Smooth muscle cell (in vitro differentiated cells): ENCODE measurements around the gene NFATC1. TPM values are rescaled to one million over a fixed set of nuclear protein-coding genes. Genes with fewer than 3 reads are reported as not detected.
"Not testable (repeated sequence)": the region's sequence is repeated elsewhere in the genome, so short reads cannot be mapped to it uniquely, and the experiment has no call there.

Experiments
- DNase-seq: peaks from one replicate; lab custom pipeline; 2025; ENCODE audit not compliant: unreplicated experiment; lab: John Stamatoyannopoulos, UW
- H2AFZ ChIP-seq: fragments of 200-600 bp; sonication (generic); 2 replicates; pipeline ENCODE4 v1.6.0; 2016; ENCODE audit warnings: antibody characterized with exemption, low read depth, mild to moderate bottlenecking
- H3F3A ChIP-seq: fragments of 200-600 bp; sonication (generic); 2 replicates; pipeline ENCODE4 v1.6.0; 2017; ENCODE audit warnings: antibody characterized with exemption, low read depth
- H3K27ac ChIP-seq: fragments of 200-600 bp; sonication (generic); 2 replicates; pipeline ENCODE4 v1.5.1; 2016; ENCODE audit warnings: low read depth, mild to moderate bottlenecking
- H3K27me3 ChIP-seq: fragments of 200-600 bp; sonication (generic); 2 replicates; pipeline ENCODE4 v1.6.1; 2016; ENCODE audit warnings: low read depth, mild to moderate bottlenecking
- H3K36me3 ChIP-seq: fragments of 200-600 bp; sonication (generic); 2 replicates; pipeline ENCODE4 v1.5.1; 2016; ENCODE audit warnings: low read depth
- H3K4me1 ChIP-seq: fragments of 200-600 bp; sonication (generic); 2 replicates; pipeline ENCODE4 v1.5.1; 2016; ENCODE audit warnings: low read depth
- H3K4me2 ChIP-seq: fragments of 200-600 bp; sonication (generic); 2 replicates; pipeline ENCODE4 v1.6.0; 2016; ENCODE audit warnings: mild to moderate bottlenecking
- H3K4me3 ChIP-seq: fragments of 200-600 bp; sonication (generic); 2 replicates; pipeline ENCODE4 v1.5.1; 2016; ENCODE audit warnings: mild to moderate bottlenecking
- H3K79me2 ChIP-seq: fragments of 200-600 bp; sonication (generic); 2 replicates; pipeline ENCODE4 v1.6.0; 2016; ENCODE audit warnings: low read depth, mild to moderate bottlenecking
- H3K9ac ChIP-seq: fragments of 200-600 bp; sonication (generic); 2 replicates; pipeline ENCODE4 v1.6.0; 2016; ENCODE audit warnings: low read depth
- H3K9me3 ChIP-seq: fragments of 200-600 bp; sonication (generic); replicated peaks from 2 replicates; pipeline ENCODE4 v1.5.1; 2016; ENCODE audit warnings: low read depth
- H4K20me1 ChIP-seq: fragments of 200-600 bp; sonication (generic); 2 replicates; pipeline ENCODE4 v1.6.0; 2016; ENCODE audit warnings: low read depth
- WGBS: methylation state at CpG from one replicate; pipeline ENCODE4 v1.1.7; 2016; ENCODE audit warnings: low lambda C conversion rate; 5-methylcytosine and 5-hydroxymethylcytosine counted together
- polyA plus RNA-seq: library from polyadenylated mRNA; unstranded; fragments of >200 nt; fragmentation: Nextera tagmentation; extraction: Ambion mirVana; gene quantifications from 2 replicates; pipeline ENCODE4 v1.2.1, GENCODE V29; 2016
- total RNA-seq: library from RNA; depleted of rRNA; stranded (reverse); fragments of >200 nt; gene quantifications from 2 replicates; pipeline ENCODE4 v1.2.3, GENCODE V29; 2014
- TF ChIP-seq, protein P1 (sequence below): fragments of 200-600 bp; sonication (generic); IDR thresholded peaks from 2 replicates; pipeline ENCODE4 v1.5.1; 2017; ENCODE audit warnings: borderline replicate concordance, mild to moderate bottlenecking, antibody characterized with exemption; ENCODE audit not compliant: insufficient read depth, poor library complexity, severe bottlenecking

NFATC1 gene
- total and polyA plus RNA-seq, 2 experiments from 2014 or later = 13.1 to 19.2 TPM

GRCh38 chr18:79481046-79481790 lies 85.5 kb downstream of the NFATC1 start:
- no peak for DNase-seq

DNA sequence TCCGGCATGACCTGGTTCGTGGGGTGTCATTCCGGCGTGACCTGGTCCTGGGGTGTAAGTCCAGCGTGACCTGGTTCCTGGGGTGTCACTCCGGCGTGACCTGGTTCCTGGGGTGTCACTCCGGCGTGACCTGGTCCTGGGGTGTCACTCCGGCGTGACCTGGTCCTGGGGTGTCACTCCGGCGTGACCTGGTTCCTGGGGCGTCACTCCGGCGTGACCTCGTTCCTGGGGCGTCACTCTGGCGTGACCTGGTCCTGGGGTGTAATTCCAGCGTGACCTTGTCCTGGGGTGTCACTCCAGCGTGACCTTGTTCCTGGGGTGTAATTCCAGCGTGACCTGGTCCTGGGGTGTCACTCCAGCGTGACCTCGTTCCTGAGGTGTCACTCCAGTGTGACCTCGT lies 87.7 kb downstream of the NFATC1 start:
- not testable (repeated sequence) for H3K79me2 ChIP-seq, H3K4me3 ChIP-seq, H3K9ac ChIP-seq, H3K4me2 ChIP-seq, H4K20me1 ChIP-seq, H3K4me1 ChIP-seq, H2AFZ ChIP-seq, H3K9me3 ChIP-seq, H3K27me3 ChIP-seq, H3K27ac ChIP-seq, H3K36me3 ChIP-seq, DNase-seq, H3F3A ChIP-seq
- 96% methylated on average over 25 of the region's 25 CpGs for WGBS

More at GRCh38 chr18:79481046-79481790, 85.5 kb downstream of the NFATC1 start:
- Histone ChIP-seq H3K4me2 (no peak overlapping the region), H3K79me2 (no peaks in the 10 kb centered on the region), H3K9ac (no peak overlapping the region), H3K36me3 (no peaks in the 10 kb centered on the region), H3K9me3 (no peaks in the 10 kb centered on the region), H3K27me3 (no peaks in the 10 kb centered on the region), H3K4me1 (peaks cover 9% of the 10 kb centered on the region), H3K27ac (no peak overlapping the region), H2AFZ (no peak overlapping the region), H3K4me3 (no peak overlapping the region), H3F3A (no peaks in the 10 kb centered on the region), H4K20me1 (no peaks in the 10 kb centered on the region)
- TF ChIP-seq, protein P1, sequence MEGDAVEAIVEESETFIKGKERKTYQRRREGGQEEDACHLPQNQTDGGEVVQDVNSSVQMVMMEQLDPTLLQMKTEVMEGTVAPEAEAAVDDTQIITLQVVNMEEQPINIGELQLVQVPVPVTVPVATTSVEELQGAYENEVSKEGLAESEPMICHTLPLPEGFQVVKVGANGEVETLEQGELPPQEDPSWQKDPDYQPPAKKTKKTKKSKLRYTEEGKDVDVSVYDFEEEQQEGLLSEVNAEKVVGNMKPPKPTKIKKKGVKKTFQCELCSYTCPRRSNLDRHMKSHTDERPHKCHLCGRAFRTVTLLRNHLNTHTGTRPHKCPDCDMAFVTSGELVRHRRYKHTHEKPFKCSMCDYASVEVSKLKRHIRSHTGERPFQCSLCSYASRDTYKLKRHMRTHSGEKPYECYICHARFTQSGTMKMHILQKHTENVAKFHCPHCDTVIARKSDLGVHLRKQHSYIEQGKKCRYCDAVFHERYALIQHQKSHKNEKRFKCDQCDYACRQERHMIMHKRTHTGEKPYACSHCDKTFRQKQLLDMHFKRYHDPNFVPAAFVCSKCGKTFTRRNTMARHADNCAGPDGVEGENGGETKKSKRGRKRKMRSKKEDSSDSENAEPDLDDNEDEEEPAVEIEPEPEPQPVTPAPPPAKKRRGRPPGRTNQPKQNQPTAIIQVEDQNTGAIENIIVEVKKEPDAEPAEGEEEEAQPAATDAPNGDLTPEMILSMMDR = no peak
- WGBS = 79% methylated on average over 26 of the region's 26 CpGs

DNA sequence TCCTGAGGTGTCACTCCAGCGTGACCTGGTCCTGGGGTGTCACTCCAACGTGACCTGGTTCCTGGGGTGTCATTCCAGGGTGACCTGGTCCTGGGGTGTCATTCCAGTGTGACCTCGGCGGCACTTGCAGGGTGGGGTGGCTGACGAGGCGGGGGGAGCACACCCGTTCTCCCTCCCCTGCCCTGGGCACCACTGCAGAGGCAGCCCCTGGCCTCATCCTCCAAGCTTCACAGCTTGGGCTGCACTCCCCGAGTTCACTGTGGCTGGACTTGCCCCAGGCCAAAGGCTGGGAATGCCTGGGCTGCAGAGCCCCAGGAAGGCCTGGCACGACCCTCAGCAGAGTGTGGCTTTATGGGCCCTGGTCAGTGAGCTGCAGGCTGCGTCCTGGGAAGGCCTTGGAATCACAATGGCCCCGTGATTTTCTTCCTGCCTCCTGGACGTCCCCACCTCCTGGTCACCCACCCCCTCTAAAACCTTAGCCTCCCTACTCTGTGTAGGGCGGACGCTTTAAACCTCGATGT lies 88.3 kb downstream of the NFATC1 start:
- no peaks in the 10 kb centered on the region for H4K20me1 ChIP-seq
- H2AFZ ChIP-seq = no peak overlapping the region
- peak overlapping the region; percentile 80 for H3K4me2 ChIP-seq
- H3K4me1 ChIP-seq = peaks cover 9% of the 10 kb centered on the region
- WGBS = 89% methylated on average over 15 of the region's 15 CpGs
- TF ChIP-seq, protein P1 = no peak
- H3K9ac ChIP-seq = peak overlapping the region; percentile 70
- DNase-seq = no peak
- H3K36me3 ChIP-seq = no peaks in the 10 kb centered on the region
- H3K27ac ChIP-seq = peak overlapping the region; percentile 96
- H3K9me3 ChIP-seq = no peaks in the 10 kb centered on the region
- H3K79me2 ChIP-seq = no peaks in the 10 kb centered on the region
- H3K4me3 ChIP-seq = no peak overlapping the region
- H3K27me3 ChIP-seq = no peaks in the 10 kb centered on the region
- H3F3A ChIP-seq = no peaks in the 10 kb centered on the region

DNA sequence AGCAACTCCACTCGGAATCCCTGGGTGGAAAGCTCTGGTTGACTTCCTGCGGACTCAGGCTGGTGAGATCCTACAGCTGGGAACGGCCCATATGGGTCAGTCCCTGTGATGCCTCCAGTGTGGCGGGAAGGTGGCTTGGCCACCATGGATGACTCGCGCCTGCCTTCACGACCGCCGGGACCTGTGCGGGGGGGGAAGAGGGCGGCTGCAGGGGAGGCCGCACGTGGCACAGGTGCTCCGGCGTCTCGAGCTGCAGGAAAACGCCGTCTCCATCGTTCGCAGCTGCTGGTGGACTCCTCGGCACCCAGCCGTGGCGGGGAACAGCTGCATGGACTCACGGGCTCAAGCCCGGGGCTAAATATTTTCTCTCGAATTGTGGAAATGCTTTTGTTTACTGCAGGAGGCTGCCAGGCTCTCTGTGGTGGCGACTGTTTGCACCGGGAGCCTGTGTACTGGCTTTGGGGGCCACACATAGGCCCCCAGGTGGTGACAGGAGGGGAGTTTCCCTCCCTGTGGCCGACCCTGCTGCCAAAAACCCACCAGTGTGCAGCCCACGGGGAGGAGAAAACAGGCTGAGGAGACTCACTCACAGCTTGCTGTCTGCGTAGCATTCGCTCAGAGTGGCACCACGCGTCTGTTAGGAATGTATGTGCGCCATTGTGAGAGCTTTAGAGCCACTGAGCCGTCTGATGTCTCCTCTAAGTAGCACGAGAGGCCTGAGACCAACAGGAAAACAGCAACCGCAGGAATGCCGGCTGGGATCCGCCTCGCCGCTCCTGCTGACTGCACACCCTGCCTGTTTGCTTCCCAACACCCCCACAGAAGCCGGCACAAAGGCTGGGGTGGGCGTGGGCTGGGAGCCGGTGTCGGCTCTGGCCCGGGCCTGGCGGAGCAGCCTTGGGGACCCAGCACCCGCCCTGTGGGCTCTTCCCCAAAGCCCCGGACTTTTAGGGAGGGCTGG lies 89.2 kb downstream of the NFATC1 start:
- Histone ChIP-seq H3K9me3 (no peaks in the 10 kb centered on the region), H3K27me3 (no peaks in the 10 kb centered on the region), H2AFZ (no peak overlapping the region), H4K20me1 (no peaks in the 10 kb centered on the region), H3K79me2 (no peaks in the 10 kb centered on the region), H3K9ac (peak overlapping the region; percentile 78), H3K36me3 (no peaks in the 10 kb centered on the region), H3K4me3 (peak overlapping the region; percentile 14), H3F3A (no peaks in the 10 kb centered on the region), H3K4me1 (peaks cover 9% of the 10 kb centered on the region), H3K4me2 (peak overlapping the region; percentile 82), H3K27ac (peak overlapping the region; percentile 96)
- 39% methylated on average over 42 of the region's 50 CpGs for WGBS
- TF ChIP-seq, protein P1 = no peak
- DNase-seq = peak; percentile 52
